B cell (primary cell): Measurements from ENCODE around the gene CALM3. TPM values are rescaled to one million over a fixed set of nuclear protein-coding genes. Genes with fewer than 3 reads are reported as not detected.

Experiments used
- ATAC-seq: fragments of 200-7000 bp; cut with Tn5 transposase; one replicate; pipeline ENCODE4 v1.10.0; 2021; ENCODE audit warnings: low read depth, mild to moderate bottlenecking, moderate number of reproducible peaks, moderate library complexity
- CTCF ChIA-PET: fragments of 350-600 bp; sonication (Branson Sonifier 250); formaldehyde crosslinking; loops from one replicate; lab custom pipeline; 2021; ENCODE audit warnings: antibody characterized with exemption, inconsistent platforms; lab: Charles Lee
- POLR2A ChIA-PET: fragments of 350-600 bp; sonication (Branson Sonifier 250); formaldehyde crosslinking; loops from one replicate; lab custom pipeline; 2021; ENCODE audit warnings: antibody characterized with exemption; lab: Charles Lee
- DNase-seq: peaks from one replicate; pipeline ENCODE4 v3.0.0; 2013
- H2AFZ ChIP-seq: 2 replicates; pipeline ENCODE4 v1.6.1; 2012; ENCODE audit warnings: mild to moderate bottlenecking, low read depth, low read length; ENCODE audit not compliant: insufficient read depth, poor library complexity, severe bottlenecking
- H3K27ac ChIP-seq, 2 donors: 1 replicate in 1 of 2; 2 replicates in 1 of 2; pipeline ENCODE4 v1.5.1; 2012 to 2013; ENCODE audit warnings: low read length in 2 of 2, mild to moderate bottlenecking in 2 of 2, moderate library complexity in 1 of 2
- H3K27me3 ChIP-seq, 4 experiments: fragments of 200-600 bp in 1 of 4; sonication (generic) in 1 of 4; replicated peaks in 1 of 4; 1 replicate in 2 of 4; 2 replicates in 2 of 4; pipeline versions ENCODE4 v1.6.1 to v1.7.0; 2013 to 2016; ENCODE audit warnings: low read length in 3 of 4, mild to moderate bottlenecking in 2 of 4, mixed read lengths in 1 of 4, moderate library complexity in 1 of 4; ENCODE audit not compliant: insufficient read depth in 4 of 4, control insufficient read depth in 3 of 4; ENCODE audit errors: control extremely low read depth in 1 of 4
- H3K36me3 ChIP-seq, 2 experiments: replicated peaks in 1 of 2; 1 replicate in 1 of 2; 2 replicates in 1 of 2; pipeline versions ENCODE4 v1.6.1 to v1.7.1; 2013; ENCODE audit warnings: low read length in 1 of 2; ENCODE audit not compliant: insufficient read depth in 2 of 2, control insufficient read depth in 1 of 2; ENCODE audit errors: control extremely low read depth in 1 of 2, extremely low read depth in 1 of 2
- H3K4me1 ChIP-seq, 2 donors: fragments of 200-600 bp in 1 of 2; sonication (generic) in 1 of 2; 1 replicate in 1 of 2; 2 replicates in 1 of 2; pipeline versions ENCODE4 v1.5.1 to v1.6.1; 2013 to 2017; ENCODE audit warnings: low read length in 2 of 2; ENCODE audit not compliant: control insufficient read depth in 2 of 2, insufficient read depth in 2 of 2
- H3K4me2 ChIP-seq: replicated peaks from 2 replicates; pipeline ENCODE3; 2012; ENCODE audit warnings: mild to moderate bottlenecking, low read depth, low read length; ENCODE audit not compliant: poor library complexity, severe bottlenecking
- H3K4me3 ChIP-seq, 5 experiments: fragments of 200-600 bp in 1 of 5; sonication (generic) in 1 of 5; 1 replicate in 3 of 5; 2 replicates in 2 of 5; pipeline versions ENCODE4 v1.5.1 to v1.7.0; 2011 to 2016; ENCODE audit warnings: low read length in 4 of 5, mild to moderate bottlenecking in 4 of 5, low read depth in 2 of 5, control low read depth in 1 of 5, moderate library complexity in 1 of 5; ENCODE audit not compliant: insufficient read depth in 1 of 5; ENCODE audit errors: control extremely low read depth in 1 of 5, extremely low read depth in 1 of 5
- H3K79me2 ChIP-seq: fragments of 200-600 bp; sonication (generic); one replicate; pipeline ENCODE4 v1.6.0; 2016; ENCODE audit warnings: low read length; ENCODE audit not compliant: control insufficient read depth, insufficient read depth
- H3K9ac ChIP-seq: fragments of 200-600 bp; sonication (generic); 2 replicates; pipeline ENCODE4 v1.6.1; 2017; ENCODE audit warnings: mild to moderate bottlenecking, low read length, moderate library complexity
- H3K9me3 ChIP-seq, 3 donors: one replicate each; pipeline versions ENCODE4 v1.6.1 to v1.7.1; 2013; ENCODE audit warnings: low read length in 2 of 3; ENCODE audit not compliant: control insufficient read depth in 2 of 3, insufficient read depth in 1 of 3; ENCODE audit errors: control extremely low read depth in 1 of 3
- H4K20me1 ChIP-seq: 2 replicates; pipeline ENCODE4 v1.6.0; 2012; ENCODE audit warnings: mild to moderate bottlenecking, low read length; ENCODE audit not compliant: insufficient read depth, control insufficient read depth, poor library complexity, severe bottlenecking
- H3K27ac Mint-ChIP-seq: one replicate; pipeline ENCODE4 v1.8.0; 2021; ENCODE audit warnings: mixed read lengths
- H3K27me3 Mint-ChIP-seq: one replicate; pipeline ENCODE4 v1.8.0; 2021; ENCODE audit warnings: mixed read lengths
- H3K4me1 Mint-ChIP-seq: one replicate; pipeline ENCODE4 v1.8.0; 2021; ENCODE audit warnings: mixed read lengths
- H3K4me3 Mint-ChIP-seq: one replicate; pipeline ENCODE4 v1.8.0; 2021; ENCODE audit warnings: mixed read lengths
- H3K9me3 Mint-ChIP-seq: one replicate; pipeline ENCODE4 v1.8.0; 2022; ENCODE audit warnings: mixed read lengths; ENCODE audit not compliant: insufficient read depth
- EZH2 ChIP-seq: IDR thresholded peaks from 2 replicates; pipeline ENCODE4 v1.6.1; 2012; ENCODE audit warnings: borderline replicate concordance, low read depth, mild to moderate bottlenecking, moderate library complexity, low read length; ENCODE audit not compliant: insufficient read depth, poor library complexity, severe bottlenecking
- WGBS: methylation state at CpG from one replicate; pipeline ENCODE4 v1.1.5; 2013; ENCODE audit warnings: missing lambda C conversion rate; ENCODE audit not compliant: insufficient coverage; 5-methylcytosine and 5-hydroxymethylcytosine counted together
- intact Hi-C: fragments of 100-400 bp; cut with micrococcal nuclease; formaldehyde crosslinking; loops from one replicate; pipeline ENCODE4 v1.10.0; 2022
- polyA plus RNA-seq: library from polyadenylated mRNA; depleted of rRNA; stranded (reverse); fragments of >200 nt; gene quantifications from 2 replicates; pipeline ENCODE4 v1.2.3, GENCODE V29; 2012
- total RNA-seq, 2 donors: library from RNA; stranded (reverse); fragments of 120-200 nt in 1 of 2; gene quantifications; 1 replicate in 1 of 2; 2 replicates in 1 of 2; pipeline versions ENCODE4 v1.2.3 to v1.2.4, GENCODE V29; 2013 to 2022
- TF ChIP-seq, protein P1 (sequence below): fragments of 200-600 bp; IDR thresholded peaks from one replicate; pipeline ENCODE4 v1.8.0; 2022; ENCODE audit warnings: antibody characterized with exemption, mild to moderate bottlenecking

The CALM3 gene
- total and polyA plus RNA-seq, 2 donors (not counting 1 experiment from before 2014, with no cell fraction given) = 99.0 to 99.3 TPM

DNA sequence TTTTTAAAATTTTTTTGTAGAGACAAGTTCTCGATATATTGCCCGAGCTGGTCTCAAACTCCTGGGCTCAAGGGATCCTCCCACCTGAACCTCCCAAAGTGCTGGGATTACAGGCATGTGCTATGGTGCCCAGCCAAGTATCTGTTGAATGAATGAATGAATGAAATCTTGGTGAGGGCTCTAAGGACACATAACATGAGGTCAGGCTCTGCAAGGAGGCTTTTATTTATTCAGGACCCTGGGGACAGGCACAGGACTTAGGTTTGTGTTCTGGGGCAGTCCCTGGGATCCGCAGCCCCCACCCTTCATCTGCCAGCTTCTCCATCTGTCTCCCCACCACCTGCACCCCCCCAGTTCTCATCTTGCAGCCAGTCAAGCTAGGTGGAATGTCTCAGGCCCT lies 19.1 kb downstream of the CALM3 start:
- no peak for ATAC-seq
- peaks cover 68% of the 10 kb centered on the region for H3K4me1 Mint-ChIP-seq
- Histone ChIP-seq H3K9me3 (no peaks in the 10 kb centered on the region), H3K4me2 (peak overlapping the region; percentile 87), H2AFZ (peak overlapping the region; percentile 18), H3K27ac (peak overlapping the region; percentile 99 to 100), H3K27me3 (no peaks in the 10 kb centered on the region), H4K20me1 (no peaks in the 10 kb centered on the region), H3K4me3 (peak overlapping the region in 4 of 5 experiments; percentile 30 to 48 (median 34)), H3K79me2 (no peaks in the 10 kb centered on the region), H3K4me1 (peaks cover 70 to 88% of the 10 kb centered on the region in 2 donors), H3K9ac (peak overlapping the region; percentile 59), H3K36me3 (no peaks in the 10 kb centered on the region)
- WGBS = 0% methylated on average over 1 of the region's 3 CpGs
- H3K4me3 Mint-ChIP-seq = peak overlapping the region; percentile 95
- ChIA-PET CTCF (interaction anchor here (0.5 to 16.2 kb wide), 10 partner anchors 12 to 1659 kb away, joined by 3 to 447 read pairs (median 3); partner anchors contain the start of genes CALM3 and DACT3), POLR2A (interaction anchor here (0.8 to 4.1 kb wide), 8 partner anchors 9 to 41 kb away, joined by 3 to 30 read pairs (median 4); partner anchors contain the start of genes CALM3, DACT3 and GNG8)
- intact Hi-C loops = no loop called here
- no peaks in the 10 kb centered on the region for H3K27me3 Mint-ChIP-seq
- H3K9me3 Mint-ChIP-seq = no peaks in the 10 kb centered on the region
- TF ChIP-seq, protein P1, sequence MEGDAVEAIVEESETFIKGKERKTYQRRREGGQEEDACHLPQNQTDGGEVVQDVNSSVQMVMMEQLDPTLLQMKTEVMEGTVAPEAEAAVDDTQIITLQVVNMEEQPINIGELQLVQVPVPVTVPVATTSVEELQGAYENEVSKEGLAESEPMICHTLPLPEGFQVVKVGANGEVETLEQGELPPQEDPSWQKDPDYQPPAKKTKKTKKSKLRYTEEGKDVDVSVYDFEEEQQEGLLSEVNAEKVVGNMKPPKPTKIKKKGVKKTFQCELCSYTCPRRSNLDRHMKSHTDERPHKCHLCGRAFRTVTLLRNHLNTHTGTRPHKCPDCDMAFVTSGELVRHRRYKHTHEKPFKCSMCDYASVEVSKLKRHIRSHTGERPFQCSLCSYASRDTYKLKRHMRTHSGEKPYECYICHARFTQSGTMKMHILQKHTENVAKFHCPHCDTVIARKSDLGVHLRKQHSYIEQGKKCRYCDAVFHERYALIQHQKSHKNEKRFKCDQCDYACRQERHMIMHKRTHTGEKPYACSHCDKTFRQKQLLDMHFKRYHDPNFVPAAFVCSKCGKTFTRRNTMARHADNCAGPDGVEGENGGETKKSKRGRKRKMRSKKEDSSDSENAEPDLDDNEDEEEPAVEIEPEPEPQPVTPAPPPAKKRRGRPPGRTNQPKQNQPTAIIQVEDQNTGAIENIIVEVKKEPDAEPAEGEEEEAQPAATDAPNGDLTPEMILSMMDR = no peak
- no peak for TF ChIP-seq EZH2
- no peak for DNase-seq
- H3K27ac Mint-ChIP-seq = peak overlapping the region; percentile 99

DNA sequence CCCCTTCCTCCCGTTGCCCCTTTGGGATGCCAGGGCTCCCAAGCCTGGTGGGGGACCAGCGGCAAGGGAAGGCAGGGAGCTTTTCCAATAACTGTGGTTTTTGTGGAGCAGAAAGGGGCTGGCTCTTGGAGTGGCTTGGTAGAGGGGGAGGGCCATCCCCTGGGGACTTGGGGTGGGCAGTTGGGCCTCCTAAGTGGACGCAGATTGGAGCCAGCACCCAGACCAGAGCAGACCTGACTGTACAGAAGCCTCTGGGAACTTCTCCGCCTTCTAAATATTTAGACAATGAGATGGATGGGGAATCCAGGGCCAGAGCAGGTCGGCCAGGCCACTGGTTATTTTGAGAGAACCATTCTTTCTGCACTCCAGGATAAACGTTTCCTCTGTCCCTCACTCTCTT lies 19.6 kb downstream of the CALM3 start:
- intact Hi-C loops = no loop called here
- TF ChIP-seq, protein P1 = no peak
- no peak for TF ChIP-seq EZH2
- H3K27me3 Mint-ChIP-seq = no peaks in the 10 kb centered on the region

More for the DNA sequence above, 19.6 kb downstream of the CALM3 start:
- Histone ChIP-seq H3K4me3 (peak overlapping the region in 1 of 5 experiments; percentile 30), H3K36me3 (no peaks in the 10 kb centered on the region), H3K4me1 (peaks cover 74 to 91% of the 10 kb centered on the region in 2 donors), H4K20me1 (no peaks in the 10 kb centered on the region), H3K9me3 (no peaks in the 10 kb centered on the region), H3K27ac (peak overlapping the region; percentile 99 to 100), H3K27me3 (no peaks in the 10 kb centered on the region), H3K4me2 (peak overlapping the region; percentile 87), H3K9ac (peak overlapping the region; percentile 59), H3K79me2 (no peaks in the 10 kb centered on the region), H2AFZ (no peak overlapping the region)
- ChIA-PET POLR2A (interaction anchor here (0.5 to 2.1 kb wide), 5 partner anchors 10 to 106 kb away, joined by 3 to 8 read pairs (median 5); partner anchors contain the start of gene DACT3), CTCF (interaction anchor here (0.8 to 16.2 kb wide), 5 partner anchors 16 to 86 kb away, joined by 3 to 447 read pairs (median 5); partner anchors contain the start of genes CALM3 and DACT3)
- ATAC-seq (no peak), DNase-seq (no peak)
- no peaks in the 10 kb centered on the region for H3K9me3 Mint-ChIP-seq
- peak overlapping the region; percentile 99 for H3K27ac Mint-ChIP-seq
- H3K4me1 Mint-ChIP-seq = peaks cover 72% of the 10 kb centered on the region
- H3K4me3 Mint-ChIP-seq = peak overlapping the region; percentile 95
- 95% methylated on average over 4 of the region's 6 CpGs for WGBS
